NCI-H2196 (cell line): ENCODE results near the gene CPXM2.

Source experiments
- DNase-seq: peaks from one replicate; lab custom pipeline; 2025; ENCODE audit not compliant: unreplicated experiment; lab: John Stamatoyannopoulos, UW

Gene CPXM2

DNA sequence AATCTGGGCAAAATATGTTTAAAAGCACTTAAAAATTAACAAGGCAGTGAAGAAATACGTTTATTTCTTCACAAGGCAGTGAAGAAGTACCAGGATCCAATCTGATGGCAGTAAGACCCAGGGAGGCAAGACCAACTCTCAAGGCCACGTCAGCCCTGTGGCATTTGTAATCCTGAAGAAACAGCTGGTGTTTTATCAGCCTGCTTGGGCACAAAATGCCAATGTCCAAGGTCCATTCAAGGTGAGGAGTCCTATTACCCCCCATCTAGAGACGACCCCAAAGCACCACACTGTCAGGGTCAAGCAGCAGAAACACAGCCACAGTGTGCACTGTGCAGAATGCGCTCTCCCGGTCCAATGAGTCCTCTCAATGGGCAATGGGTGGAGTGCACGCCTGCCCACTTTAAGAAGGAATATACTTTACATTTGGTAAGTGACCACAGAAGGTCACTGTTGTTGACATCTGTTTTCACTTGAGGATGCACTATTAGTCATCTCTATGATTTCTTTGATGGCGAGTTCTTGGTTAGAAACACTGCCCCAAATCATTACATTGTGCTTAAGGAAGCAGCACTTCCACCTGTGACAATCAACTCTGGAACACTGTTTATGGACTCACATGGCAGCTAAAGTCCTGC lies 12.8 kb downstream of the CPXM2 start:
- DNase-seq = no peak

DNA sequence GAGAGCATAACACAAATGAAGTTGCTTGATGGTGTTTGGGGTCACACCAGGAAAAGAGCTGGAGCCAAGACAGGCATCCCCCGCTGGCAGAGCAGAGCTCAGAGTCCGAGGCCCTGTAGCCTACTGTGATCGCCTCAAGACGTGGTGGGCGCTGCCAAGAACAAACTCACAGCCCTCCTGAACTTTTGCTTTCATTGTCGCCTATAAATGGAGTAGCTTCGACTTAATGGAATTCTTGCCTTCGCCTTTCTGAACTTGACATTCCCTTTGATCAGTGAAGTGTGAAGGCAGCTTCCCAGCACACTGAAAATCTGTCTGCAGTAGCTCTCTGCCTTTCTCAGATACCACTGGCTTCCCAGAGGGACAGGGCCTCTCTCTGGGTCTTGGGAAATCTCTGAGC lies 21.3 kb downstream of the CPXM2 start:
- DNase-seq = no peak

DNA sequence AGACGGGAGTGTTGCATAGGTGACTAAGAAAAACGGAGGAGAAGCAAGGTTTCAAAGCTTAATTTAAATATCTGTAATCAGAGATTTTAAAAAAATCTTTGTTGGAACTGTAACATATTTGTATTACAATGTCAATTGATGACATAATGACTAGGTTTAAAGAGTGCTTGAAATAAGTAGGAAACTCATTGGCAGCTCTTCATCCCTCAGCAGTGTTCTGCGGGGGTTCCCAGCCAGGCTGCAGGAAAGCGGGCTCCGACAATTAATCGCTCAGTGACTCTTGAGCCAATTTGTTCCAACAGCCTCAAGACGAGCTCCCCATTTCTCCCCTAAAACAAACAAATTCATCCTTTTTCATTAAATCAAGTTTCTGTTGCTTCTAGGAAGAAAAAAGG lies 22.6 kb downstream of the CPXM2 start:
- DNase-seq = no peak

DNA sequence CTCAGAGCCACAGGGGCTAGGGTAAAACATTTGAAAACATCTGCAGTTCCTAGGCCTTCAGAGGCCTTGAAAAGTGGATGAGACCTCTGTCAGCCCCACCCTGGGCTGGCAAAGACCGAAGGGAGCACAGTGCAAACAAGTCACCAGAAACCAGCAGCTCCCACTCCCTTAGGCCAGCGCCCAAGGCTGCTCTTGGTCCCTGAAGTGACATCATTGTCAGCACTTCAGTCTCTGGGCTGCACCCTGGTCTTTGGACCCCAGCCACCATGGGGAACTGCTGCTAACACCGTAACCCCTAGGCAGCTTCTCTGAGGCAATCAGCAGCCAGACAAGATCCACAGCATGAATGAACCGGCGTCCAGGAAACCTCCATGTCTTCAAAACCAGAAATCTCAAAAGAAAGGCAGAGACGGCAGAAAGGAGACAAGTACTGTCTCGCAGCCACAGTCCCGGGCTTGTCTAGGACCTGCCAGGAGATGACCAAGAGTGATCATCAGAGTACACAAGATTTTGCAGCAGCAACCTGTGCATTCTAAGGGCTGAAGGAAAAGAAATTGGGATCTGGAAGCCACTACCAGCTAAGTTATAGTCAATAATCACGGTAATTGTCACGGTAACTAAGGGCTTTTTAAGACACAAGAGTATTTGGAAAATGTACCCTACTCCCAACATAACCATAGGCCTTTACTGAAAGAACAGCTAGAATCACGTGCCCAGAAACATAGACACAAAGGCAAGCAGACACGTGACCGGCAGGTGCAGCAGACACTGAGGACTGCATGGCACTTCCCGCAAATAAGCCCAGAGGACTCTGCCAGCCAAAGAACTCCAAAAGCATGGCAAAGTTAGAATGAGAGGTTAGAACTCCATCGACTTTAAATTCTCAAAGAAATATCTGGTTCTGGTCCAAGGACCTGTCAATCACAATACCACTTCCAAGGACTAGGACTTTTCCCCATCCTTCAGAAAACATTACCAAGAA lies 23.3 kb downstream of the CPXM2 start:
- peak; percentile 41 for DNase-seq

GRCh38 chr10:123865880-123866279 lies 25.7 kb downstream of the CPXM2 start:
- DNase-seq = no peak

DNA sequence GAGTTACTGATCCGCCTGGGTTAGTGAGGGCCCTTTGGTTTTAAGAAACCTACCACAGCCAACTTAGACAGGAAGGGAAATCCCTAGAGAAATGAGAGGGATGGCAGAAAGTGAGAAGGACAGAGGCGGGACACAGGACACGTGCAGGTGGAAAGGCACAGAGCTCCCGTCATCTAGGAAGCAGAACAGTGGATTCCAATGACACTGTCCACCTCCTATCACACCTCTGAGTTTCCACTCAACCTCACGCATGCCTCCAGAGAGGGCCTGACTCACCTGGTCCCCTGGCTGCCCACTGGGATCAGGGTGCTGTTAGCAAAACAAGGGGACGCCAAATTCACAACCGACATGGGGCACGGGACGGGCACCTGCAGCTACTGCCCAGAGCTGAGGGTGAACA lies 26.3 kb downstream of the CPXM2 start:
- DNase-seq = no peak

- no peak for DNase-seq
Observed at GRCh38 chr10:123864923-123865322, 26.7 kb downstream of the CPXM2 start.

DNA sequence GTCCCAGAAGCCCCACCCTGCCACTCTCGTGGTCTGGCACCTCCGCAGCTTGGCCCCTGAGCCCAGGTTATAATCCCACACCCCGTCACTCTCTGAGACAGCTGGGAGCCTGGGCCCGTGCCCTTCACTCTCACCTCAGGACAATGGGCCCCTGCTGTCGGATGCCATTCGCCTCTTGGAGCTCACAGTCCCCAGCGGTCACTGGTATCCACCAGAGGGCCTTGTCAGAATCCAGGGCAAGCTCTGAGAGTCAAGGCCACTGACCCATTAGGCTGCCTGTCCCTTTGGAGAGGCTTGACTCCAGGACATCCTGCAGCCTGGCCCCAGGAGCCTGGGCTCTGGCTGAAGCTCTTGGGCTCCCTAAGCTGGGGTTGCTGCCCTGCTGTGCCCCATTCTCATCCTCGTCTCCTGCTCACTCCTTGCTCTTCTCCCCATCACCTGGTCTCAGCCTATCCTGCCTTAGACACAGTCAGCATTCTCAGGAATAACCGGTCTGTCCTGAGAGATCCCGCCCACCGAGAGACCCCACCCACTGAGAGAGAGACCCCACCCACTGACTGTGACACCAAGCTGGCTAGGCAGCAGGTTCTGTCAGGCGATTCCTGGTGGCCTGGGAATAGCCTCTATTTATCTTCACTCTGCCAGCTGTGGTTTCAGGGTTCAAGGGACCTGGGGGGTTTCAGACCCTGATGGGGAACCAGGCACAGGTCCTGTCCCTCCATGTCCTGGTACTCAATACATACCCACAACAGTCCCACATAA lies 27.7 kb downstream of the CPXM2 start:
- no peak for DNase-seq

DNA sequence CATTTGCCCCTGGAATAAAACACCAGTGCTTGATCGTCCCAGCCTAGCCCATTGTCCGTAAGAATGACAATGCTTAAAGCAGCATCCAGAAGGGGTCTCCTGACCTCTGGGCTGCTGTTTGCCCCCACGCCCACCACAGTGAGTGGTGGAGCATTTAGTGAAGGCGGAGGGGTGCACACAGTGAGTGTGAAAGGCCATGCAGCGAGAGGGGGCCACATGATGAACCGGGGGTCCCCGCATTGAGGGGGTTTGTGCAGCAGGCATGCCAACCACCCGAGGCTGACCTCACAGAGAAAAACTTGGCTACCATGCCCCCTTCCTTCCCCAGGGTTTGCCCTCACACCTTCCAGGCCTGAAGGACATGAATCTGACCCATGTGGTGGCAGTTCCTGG lies 28.4 kb downstream of the CPXM2 start:
- DNase-seq = no peak

- no peak for DNase-seq
Observed at GRCh38 chr10:123862421-123863182, 29.0 kb downstream of the CPXM2 start.

GRCh38 chr10:123860856-123861255 lies 30.8 kb downstream of the CPXM2 start:
- no peak for DNase-seq

GRCh38 chr10:123860209-123860608 lies 31.4 kb downstream of the CPXM2 start:
- DNase-seq = no peak

- DNase-seq = no peak
Observed at GRCh38 chr10:123859653-123860050, 32.0 kb downstream of the CPXM2 start.

GRCh38 chr10:123858907-123859652 lies 32.5 kb downstream of the CPXM2 start:
- no peak for DNase-seq

GRCh38 chr10:123858077-123858681 lies 33.4 kb downstream of the CPXM2 start:
- DNase-seq = no peak

DNA sequence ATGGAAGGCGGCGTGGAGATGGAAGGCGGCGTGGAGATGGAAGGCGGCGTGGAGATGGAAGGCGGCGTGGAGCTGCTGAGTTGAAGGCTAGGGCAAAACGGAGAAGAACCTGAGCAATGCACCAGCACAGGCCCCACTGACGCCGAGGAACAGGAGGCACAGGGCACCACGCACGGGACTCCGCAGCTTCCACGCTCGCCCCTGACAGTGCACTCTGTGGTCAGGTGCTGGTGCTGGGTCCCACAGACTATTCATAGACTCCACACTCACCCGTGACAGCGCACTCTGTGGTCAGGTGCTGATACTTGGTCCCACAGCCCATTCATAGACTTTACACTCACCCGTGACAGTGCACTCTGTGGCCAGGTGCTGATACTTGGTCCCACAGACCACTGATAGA lies 34.0 kb downstream of the CPXM2 start:
- no peak for DNase-seq

GRCh38 chr10:123855008-123855684 lies 36.5 kb downstream of the CPXM2 start:
- no peak for DNase-seq

- no peak for DNase-seq
Observed at GRCh38 chr10:123854498-123854897, 37.1 kb downstream of the CPXM2 start.

DNA sequence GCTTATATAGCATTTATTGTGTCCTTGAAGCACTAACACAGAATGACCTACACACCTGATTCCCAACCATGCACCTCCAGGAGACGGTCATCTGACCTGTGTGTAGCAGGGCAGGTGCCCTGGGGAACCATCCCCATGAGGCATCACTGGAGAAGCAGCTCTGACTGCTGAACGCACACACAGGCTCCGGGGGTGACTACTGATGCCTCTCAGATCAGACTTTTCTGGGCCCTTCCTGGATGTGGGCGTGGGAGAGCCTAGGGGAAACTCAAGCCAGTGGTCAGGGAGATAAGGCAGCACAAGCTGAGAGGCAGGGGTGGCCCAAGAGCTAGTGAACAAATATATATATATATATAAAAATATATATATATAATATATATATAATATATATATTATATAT lies 37.6 kb downstream of the CPXM2 start:
- no peak for DNase-seq
